Astrocyte of the cerebellum (primary cell): ENCODE data around the gene FGF18.

Experiments used
- DNase-seq: peaks from one replicate; pipeline ENCODE4 v3.0.0-alpha.2; 2011; ENCODE audit warnings: low read depth
- H3K4me3 ChIP-seq: 2 replicates; pipeline ENCODE4 v1.5.1; 2011; ENCODE audit warnings: mild to moderate bottlenecking, low read depth, low read length, moderate library complexity
- in situ Hi-C: cut with HindIII; loops from 2 replicates; pipeline ENCODE4 v1.10.0; 2017; ENCODE audit warnings: low sequenced_read_pairs
- TF ChIP-seq, protein P1 (sequence below): IDR thresholded peaks from 2 replicates; pipeline ENCODE4 v1.5.1; 2012; ENCODE audit warnings: low read length, low read depth, moderate library complexity, mild to moderate bottlenecking; ENCODE audit errors: missing control alignments

Gene FGF18

GRCh38 chr5:171428809-171429542 is 9.5 kb downstream of the FGF18 start:
- in situ Hi-C loops, result loop anchor here (10.0 kb wide), 1 partner anchor 746 kb away; no protein-coding TSS in a partner anchor
- DNase-seq, result no peak
- no peak overlapping the region for H3K4me3 ChIP-seq
- TF ChIP-seq, protein P1, sequence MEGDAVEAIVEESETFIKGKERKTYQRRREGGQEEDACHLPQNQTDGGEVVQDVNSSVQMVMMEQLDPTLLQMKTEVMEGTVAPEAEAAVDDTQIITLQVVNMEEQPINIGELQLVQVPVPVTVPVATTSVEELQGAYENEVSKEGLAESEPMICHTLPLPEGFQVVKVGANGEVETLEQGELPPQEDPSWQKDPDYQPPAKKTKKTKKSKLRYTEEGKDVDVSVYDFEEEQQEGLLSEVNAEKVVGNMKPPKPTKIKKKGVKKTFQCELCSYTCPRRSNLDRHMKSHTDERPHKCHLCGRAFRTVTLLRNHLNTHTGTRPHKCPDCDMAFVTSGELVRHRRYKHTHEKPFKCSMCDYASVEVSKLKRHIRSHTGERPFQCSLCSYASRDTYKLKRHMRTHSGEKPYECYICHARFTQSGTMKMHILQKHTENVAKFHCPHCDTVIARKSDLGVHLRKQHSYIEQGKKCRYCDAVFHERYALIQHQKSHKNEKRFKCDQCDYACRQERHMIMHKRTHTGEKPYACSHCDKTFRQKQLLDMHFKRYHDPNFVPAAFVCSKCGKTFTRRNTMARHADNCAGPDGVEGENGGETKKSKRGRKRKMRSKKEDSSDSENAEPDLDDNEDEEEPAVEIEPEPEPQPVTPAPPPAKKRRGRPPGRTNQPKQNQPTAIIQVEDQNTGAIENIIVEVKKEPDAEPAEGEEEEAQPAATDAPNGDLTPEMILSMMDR, result no peak

GRCh38 chr5:171429543-171429910 is 10.1 kb downstream of the FGF18 start:
- in situ Hi-C loops, result loop anchor here (10.0 kb wide), 1 partner anchor 745 kb away; no protein-coding TSS in a partner anchor
- H3K4me3 ChIP-seq, result no peak overlapping the region
- TF ChIP-seq, protein P1, result no peak
- DNase-seq, result no peak

DNA sequence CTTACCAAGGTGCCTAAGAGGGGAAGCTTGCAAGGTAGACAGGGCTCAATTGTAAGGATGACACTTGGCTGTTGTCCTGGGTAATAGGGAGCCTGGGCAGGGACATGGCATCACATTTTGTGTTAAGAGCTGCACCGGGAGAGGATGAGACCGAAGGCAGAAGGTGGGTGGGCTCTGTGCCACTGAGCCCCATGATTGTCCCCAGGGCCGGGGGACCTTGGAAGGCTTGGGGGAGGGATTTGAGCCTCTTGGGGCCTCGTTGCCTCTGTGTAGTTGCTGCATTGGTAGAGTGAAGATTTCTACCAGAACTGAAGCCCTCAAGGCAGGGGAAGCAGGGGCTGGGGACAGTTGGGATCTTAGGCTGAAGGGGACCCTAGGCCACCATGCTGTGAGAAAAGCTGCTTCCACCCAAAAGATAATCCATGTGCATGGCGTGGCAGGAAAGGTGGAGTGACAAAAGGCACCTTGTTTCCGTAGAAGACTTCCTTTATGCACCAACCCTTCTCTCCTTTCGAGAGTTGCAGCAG is 11.9 kb downstream of the FGF18 start:
- TF ChIP-seq, protein P1, result no peak
- H3K4me3 ChIP-seq, result no peak overlapping the region
- DNase-seq, result no peak
- in situ Hi-C loops, result no loop called here

DNA sequence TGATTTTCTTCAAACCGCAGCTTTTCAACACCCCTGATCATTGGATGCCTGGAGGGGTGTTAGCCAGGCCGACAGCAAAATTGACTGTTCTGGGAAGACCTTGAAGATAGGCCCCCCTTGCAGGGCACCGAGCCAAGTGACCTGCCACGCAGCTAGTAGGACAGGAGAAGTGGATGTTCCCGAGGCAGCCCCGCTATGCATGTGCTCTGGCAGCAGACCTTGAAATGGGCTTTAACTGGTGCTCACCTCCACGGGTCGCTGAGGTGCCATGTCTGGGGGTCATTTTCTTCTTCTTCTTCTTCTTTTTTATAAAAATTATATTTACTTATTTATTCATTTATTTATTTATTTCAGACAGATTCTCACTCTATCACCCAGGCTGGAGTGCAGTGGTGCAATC is 12.6 kb downstream of the FGF18 start:
- TF ChIP-seq, protein P1, result no peak
- no peak overlapping the region for H3K4me3 ChIP-seq
- in situ Hi-C loops, result no loop called here
- no peak for DNase-seq

GRCh38 chr5:171432583-171433351 is 13.3 kb downstream of the FGF18 start:
- no peak for DNase-seq
- in situ Hi-C loops, result no loop called here
- H3K4me3 ChIP-seq, result no peak overlapping the region
- TF ChIP-seq, protein P1, result no peak

DNA sequence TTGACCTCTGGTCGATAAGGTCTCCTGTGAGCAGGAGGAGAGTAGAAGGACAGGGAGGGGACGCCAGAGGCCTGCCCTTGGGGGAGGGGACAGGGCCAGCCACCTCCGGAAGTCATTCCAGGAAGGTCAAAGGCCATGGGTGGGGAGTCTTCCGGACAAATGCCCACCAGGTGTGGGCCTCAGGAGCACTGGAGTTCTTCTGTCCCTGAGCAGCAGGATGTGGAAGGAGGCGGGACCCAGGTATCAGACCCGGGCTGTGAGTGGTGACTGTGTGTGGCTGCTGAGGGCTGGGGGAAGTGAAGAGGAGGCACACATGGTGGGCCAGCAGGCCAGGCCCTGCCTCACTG is 13.9 kb downstream of the FGF18 start:
- H3K4me3 ChIP-seq, result no peak overlapping the region
- in situ Hi-C loops, result no loop called here
- TF ChIP-seq, protein P1, result no peak
- no peak for DNase-seq
